Activated CD4-positive, alpha-beta T cell treated with anti-CD3 and anti-CD28 coated beads, Interleukin-10, Interleukin-2, amounts not matched to agents 100 ng/mL and 50 ng/mL, durations not matched to agents 16 hours and 8 hours (primary cell): ENCODE results near the gene LCE5A.
"Not testable (repeated sequence)": the region's sequence is repeated elsewhere in the genome, so short reads cannot be mapped to it uniquely, and the experiment has no call there.

Experiments used
- DNase-seq: peaks from one replicate; pipeline ENCODE4 v3.0.0-alpha.2; 2020

LCE5A gene

GRCh38 chr1:152510503-152510902 lies at the start of gene LCE5A:
TSS of gene LCE5A (plus strand) at chr1:152510803. CDS start at chr1:152511535, 732 bp downstream.
- DNase-seq = no peak

- DNase-seq = peak; percentile 73
These were observed 49.1 kb upstream of the LCE5A start for GRCh38 chr1:152461544-152461943.

- DNase-seq = no peak
These were observed 48.0 kb upstream of the LCE5A start for GRCh38 chr1:152462636-152463035.

GRCh38 chr1:152466217-152466616 lies 44.4 kb upstream of the LCE5A start:
- no peak for DNase-seq

- no peak for DNase-seq
These were observed 36.6 kb upstream of the LCE5A start for GRCh38 chr1:152473887-152474537.

GRCh38 chr1:152479792-152480595 lies 30.6 kb upstream of the LCE5A start:
- peak; percentile 66 for DNase-seq

- DNase-seq = no peak
These were observed 28.5 kb upstream of the LCE5A start for GRCh38 chr1:152481869-152482664.

GRCh38 chr1:152486400-152487006 lies 24.1 kb upstream of the LCE5A start:
- peak; percentile 25 for DNase-seq

- DNase-seq = no peak
These were observed 22.7 kb upstream of the LCE5A start for GRCh38 chr1:152487871-152488270.

GRCh38 chr1:152491537-152491936 lies 19.1 kb upstream of the LCE5A start:
- not testable (repeated sequence) for DNase-seq

GRCh38 chr1:152495066-152495675 lies 15.4 kb upstream of the LCE5A start:
- DNase-seq = peak; percentile 65

- DNase-seq = peak; percentile 24
These were observed 13.3 kb upstream of the LCE5A start for GRCh38 chr1:152497273-152497672.

- no peak for DNase-seq
These were observed 8.9 kb upstream of the LCE5A start for GRCh38 chr1:152501704-152502103.

GRCh38 chr1:152502496-152503180 lies 8.0 kb upstream of the LCE5A start:
- DNase-seq = no peak

- DNase-seq = no peak
These were observed 5.5 kb upstream of the LCE5A start for GRCh38 chr1:152505083-152505482.

GRCh38 chr1:152506899-152507498 lies 3.6 kb upstream of the LCE5A start:
- DNase-seq = no peak

GRCh38 chr1:152511596-152511995 lies 993 bp downstream of the LCE5A start:
- DNase-seq = no peak

- no peak for DNase-seq
These were observed 2.5 kb downstream of the LCE5A start for GRCh38 chr1:152513081-152513480.

GRCh38 chr1:152514715-152515433 lies 4.3 kb downstream of the LCE5A start:
- no peak for DNase-seq

- DNase-seq = no peak
These were observed 4.8 kb downstream of the LCE5A start for GRCh38 chr1:152515434-152515783.

- DNase-seq = no peak
These were observed 5.5 kb downstream of the LCE5A start for GRCh38 chr1:152516082-152516481.
